ENCODE measurements around the gene DNAH5.

Gene DNAH5

DNA sequence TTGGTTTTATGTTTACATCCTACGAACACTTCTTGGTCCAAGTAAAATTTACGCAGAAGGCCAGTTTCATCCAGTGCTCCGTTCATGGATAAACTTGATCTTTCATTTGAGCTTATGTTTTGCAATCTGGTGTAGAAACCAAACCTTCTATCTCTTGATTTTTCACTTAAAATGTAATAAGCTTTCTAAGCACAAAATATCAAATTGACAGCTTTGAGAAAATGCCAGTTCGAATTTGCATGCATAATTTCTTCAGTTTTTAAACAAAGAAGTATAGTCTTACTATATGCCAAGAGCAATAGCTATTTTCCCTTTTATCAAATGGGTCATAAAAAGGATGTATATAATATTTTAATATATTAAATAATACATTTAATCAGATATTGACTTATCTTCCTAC lies 17.8 kb downstream of the DNAH5 start:
- no peak for TF ChIP-seq EGR1 (IDR thresholded peaks at IDR 0.05)
- no peak for TF ChIP-seq TAF1 (IDR thresholded peaks at IDR 0.05; ENCODE audit: low read depth)
- no peak for TF ChIP-seq CREB1 (IDR thresholded peaks at IDR 0.05; ENCODE audit: low read depth)
- TF ChIP-seq, protein P1, sequence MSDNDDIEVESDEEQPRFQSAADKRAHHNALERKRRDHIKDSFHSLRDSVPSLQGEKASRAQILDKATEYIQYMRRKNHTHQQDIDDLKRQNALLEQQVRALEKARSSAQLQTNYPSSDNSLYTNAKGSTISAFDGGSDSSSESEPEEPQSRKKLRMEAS (IDR thresholded peaks at IDR 0.05) = no peak
- TF ChIP-seq FOXM1 (IDR thresholded peaks at IDR 0.05; ENCODE audit: borderline replicate concordance, low read depth) = no peak
- TF ChIP-seq CEBPB (IDR thresholded peaks at IDR 0.05) = no peak
- TF ChIP-seq EP300 (IDR thresholded peaks at IDR 0.05; ENCODE audit: borderline replicate concordance) = no peak
- TF ChIP-seq YY1 (IDR thresholded peaks at IDR 0.05; ENCODE audit: low read depth) = no peak
- TF ChIP-seq, protein P2, sequence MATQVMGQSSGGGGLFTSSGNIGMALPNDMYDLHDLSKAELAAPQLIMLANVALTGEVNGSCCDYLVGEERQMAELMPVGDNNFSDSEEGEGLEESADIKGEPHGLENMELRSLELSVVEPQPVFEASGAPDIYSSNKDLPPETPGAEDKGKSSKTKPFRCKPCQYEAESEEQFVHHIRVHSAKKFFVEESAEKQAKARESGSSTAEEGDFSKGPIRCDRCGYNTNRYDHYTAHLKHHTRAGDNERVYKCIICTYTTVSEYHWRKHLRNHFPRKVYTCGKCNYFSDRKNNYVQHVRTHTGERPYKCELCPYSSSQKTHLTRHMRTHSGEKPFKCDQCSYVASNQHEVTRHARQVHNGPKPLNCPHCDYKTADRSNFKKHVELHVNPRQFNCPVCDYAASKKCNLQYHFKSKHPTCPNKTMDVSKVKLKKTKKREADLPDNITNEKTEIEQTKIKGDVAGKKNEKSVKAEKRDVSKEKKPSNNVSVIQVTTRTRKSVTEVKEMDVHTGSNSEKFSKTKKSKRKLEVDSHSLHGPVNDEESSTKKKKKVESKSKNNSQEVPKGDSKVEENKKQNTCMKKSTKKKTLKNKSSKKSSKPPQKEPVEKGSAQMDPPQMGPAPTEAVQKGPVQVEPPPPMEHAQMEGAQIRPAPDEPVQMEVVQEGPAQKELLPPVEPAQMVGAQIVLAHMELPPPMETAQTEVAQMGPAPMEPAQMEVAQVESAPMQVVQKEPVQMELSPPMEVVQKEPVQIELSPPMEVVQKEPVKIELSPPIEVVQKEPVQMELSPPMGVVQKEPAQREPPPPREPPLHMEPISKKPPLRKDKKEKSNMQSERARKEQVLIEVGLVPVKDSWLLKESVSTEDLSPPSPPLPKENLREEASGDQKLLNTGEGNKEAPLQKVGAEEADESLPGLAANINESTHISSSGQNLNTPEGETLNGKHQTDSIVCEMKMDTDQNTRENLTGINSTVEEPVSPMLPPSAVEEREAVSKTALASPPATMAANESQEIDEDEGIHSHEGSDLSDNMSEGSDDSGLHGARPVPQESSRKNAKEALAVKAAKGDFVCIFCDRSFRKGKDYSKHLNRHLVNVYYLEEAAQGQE (IDR thresholded peaks at IDR 0.05; ENCODE audit: low read depth) = no peak
- TF ChIP-seq RAD21 (IDR thresholded peaks at IDR 0.05; ENCODE audit: low read depth) = no peak
- TF ChIP-seq, protein P3, sequence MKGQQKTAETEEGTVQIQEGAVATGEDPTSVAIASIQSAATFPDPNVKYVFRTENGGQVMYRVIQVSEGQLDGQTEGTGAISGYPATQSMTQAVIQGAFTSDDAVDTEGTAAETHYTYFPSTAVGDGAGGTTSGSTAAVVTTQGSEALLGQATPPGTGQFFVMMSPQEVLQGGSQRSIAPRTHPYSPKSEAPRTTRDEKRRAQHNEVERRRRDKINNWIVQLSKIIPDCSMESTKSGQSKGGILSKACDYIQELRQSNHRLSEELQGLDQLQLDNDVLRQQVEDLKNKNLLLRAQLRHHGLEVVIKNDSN (IDR thresholded peaks at IDR 0.05) = no peak
- TF ChIP-seq TEAD4 (IDR thresholded peaks at IDR 0.05) = no peak
- TF ChIP-seq ZBTB7A (IDR thresholded peaks at IDR 0.05; ENCODE audit: low read depth) = no peak
- no peak for TF ChIP-seq TCF12 (IDR thresholded peaks at IDR 0.05; ENCODE audit: low read depth)
- no peak for TF ChIP-seq NFIC (IDR thresholded peaks at IDR 0.05)

DNA sequence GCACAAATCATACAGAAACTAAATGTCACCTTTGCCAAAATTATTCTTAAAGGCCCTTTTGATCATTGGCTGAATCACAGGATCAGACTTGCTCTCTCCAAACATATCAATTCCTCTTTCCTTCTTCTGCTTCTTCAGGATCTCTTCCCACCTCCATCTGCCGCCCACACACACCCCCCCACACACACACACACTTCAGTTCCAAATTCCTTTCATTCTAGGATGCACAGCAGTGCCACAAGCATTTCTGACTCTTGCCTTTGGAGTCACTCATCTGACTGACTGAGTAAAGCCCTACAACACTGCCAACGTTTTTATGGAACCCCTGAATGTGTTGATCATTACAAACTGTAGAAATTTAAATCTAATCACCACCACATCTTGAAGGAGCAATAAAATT lies 22.9 kb downstream of the DNAH5 start:
- no peak for TF ChIP-seq YY1 (IDR thresholded peaks at IDR 0.05; ENCODE audit: low read depth)
- TF ChIP-seq RAD21 (IDR thresholded peaks at IDR 0.05; ENCODE audit: low read depth) = no peak
- no peak for TF ChIP-seq TEAD4 (IDR thresholded peaks at IDR 0.05)
- TF ChIP-seq CEBPB (IDR thresholded peaks at IDR 0.05) = no peak
- no peak for TF ChIP-seq CREB1 (IDR thresholded peaks at IDR 0.05; ENCODE audit: low read depth)
- TF ChIP-seq, protein P3 (IDR thresholded peaks at IDR 0.05) = no peak
- no peak for TF ChIP-seq EP300 (IDR thresholded peaks at IDR 0.05; ENCODE audit: borderline replicate concordance)
- TF ChIP-seq, protein P1 (IDR thresholded peaks at IDR 0.05) = no peak
- no peak for TF ChIP-seq TAF1 (IDR thresholded peaks at IDR 0.05; ENCODE audit: low read depth)
- TF ChIP-seq TCF12 (IDR thresholded peaks at IDR 0.05; ENCODE audit: low read depth) = no peak
- TF ChIP-seq EGR1 (IDR thresholded peaks at IDR 0.05) = no peak

- TF ChIP-seq RAD21 (IDR thresholded peaks at IDR 0.05; ENCODE audit: low read depth) (no peak), EGR1 (IDR thresholded peaks at IDR 0.05) (no peak), CREB1 (IDR thresholded peaks at IDR 0.05; ENCODE audit: low read depth) (no peak), ZBTB7A (IDR thresholded peaks at IDR 0.05; ENCODE audit: low read depth) (no peak), EP300 (IDR thresholded peaks at IDR 0.05; ENCODE audit: borderline replicate concordance) (no peak), TEAD4 (IDR thresholded peaks at IDR 0.05) (no peak), CEBPB (IDR thresholded peaks at IDR 0.05) (no peak), TCF12 (IDR thresholded peaks at IDR 0.05; ENCODE audit: low read depth) (no peak), FOXM1 (IDR thresholded peaks at IDR 0.05; ENCODE audit: borderline replicate concordance, low read depth) (no peak), YY1 (IDR thresholded peaks at IDR 0.05; ENCODE audit: low read depth) (no peak), NFIC (IDR thresholded peaks at IDR 0.05) (no peak), TAF1 (IDR thresholded peaks at IDR 0.05; ENCODE audit: low read depth) (no peak)
- TF ChIP-seq, protein P2 (IDR thresholded peaks at IDR 0.05; ENCODE audit: low read depth) = no peak
- TF ChIP-seq, protein P1 (IDR thresholded peaks at IDR 0.05) = no peak
- TF ChIP-seq, protein P3 (IDR thresholded peaks at IDR 0.05) = no peak
Measured at GRCh38 chr5:13919786-13920185, 24.7 kb downstream of the DNAH5 start.

- TF ChIP-seq NFIC (IDR thresholded peaks at IDR 0.05) = no peak
- TF ChIP-seq EP300 (IDR thresholded peaks at IDR 0.05; ENCODE audit: borderline replicate concordance) = no peak
- no peak for TF ChIP-seq YY1 (IDR thresholded peaks at IDR 0.05; ENCODE audit: low read depth)
- TF ChIP-seq, protein P1 (IDR thresholded peaks at IDR 0.05) = no peak
- TF ChIP-seq, protein P3 (IDR thresholded peaks at IDR 0.05) = no peak
- no peak for TF ChIP-seq TAF1 (IDR thresholded peaks at IDR 0.05; ENCODE audit: low read depth)
- TF ChIP-seq CREB1 (IDR thresholded peaks at IDR 0.05; ENCODE audit: low read depth) = no peak
- no peak for TF ChIP-seq FOXM1 (IDR thresholded peaks at IDR 0.05; ENCODE audit: borderline replicate concordance, low read depth)
- no peak for TF ChIP-seq TEAD4 (IDR thresholded peaks at IDR 0.05)
- TF ChIP-seq TCF12 (IDR thresholded peaks at IDR 0.05; ENCODE audit: low read depth) = no peak
- no peak for TF ChIP-seq ZBTB7A (IDR thresholded peaks at IDR 0.05; ENCODE audit: low read depth)
- TF ChIP-seq CEBPB (IDR thresholded peaks at IDR 0.05) = no peak
- no peak for TF ChIP-seq RAD21 (IDR thresholded peaks at IDR 0.05; ENCODE audit: low read depth)
- TF ChIP-seq, protein P2 (IDR thresholded peaks at IDR 0.05; ENCODE audit: low read depth) = no peak
- no peak for TF ChIP-seq EGR1 (IDR thresholded peaks at IDR 0.05)
Measured at GRCh38 chr5:13919087-13919486, 25.4 kb downstream of the DNAH5 start.

Data from Ishikawa (cell line).